SU-DHL-6 (cell line): ENCODE data around the gene SLC38A11.

ENCODE experiments used
- EZH2phosphoT487 ChIP-seq: fragments of 200-600 bp; sonication (generic), shearing (Covaris generic); conservative IDR thresholded peaks from 2 replicates; pipeline ENCODE4 v1.6.1; 2018; ENCODE audit warnings: mild to moderate bottlenecking, antibody characterized with exemption, low read length, moderate library complexity, mixed read lengths
- TF ChIP-seq, protein P1 (sequence below): fragments of 200-600 bp; sonication (generic); IDR thresholded peaks from one replicate; pipeline ENCODE4 v1.5.1; 2017; ENCODE audit warnings: antibody characterized with exemption, mild to moderate bottlenecking, low read length, moderate library complexity; ENCODE audit not compliant: insufficient read depth, poor library complexity, severe bottlenecking

DNA sequence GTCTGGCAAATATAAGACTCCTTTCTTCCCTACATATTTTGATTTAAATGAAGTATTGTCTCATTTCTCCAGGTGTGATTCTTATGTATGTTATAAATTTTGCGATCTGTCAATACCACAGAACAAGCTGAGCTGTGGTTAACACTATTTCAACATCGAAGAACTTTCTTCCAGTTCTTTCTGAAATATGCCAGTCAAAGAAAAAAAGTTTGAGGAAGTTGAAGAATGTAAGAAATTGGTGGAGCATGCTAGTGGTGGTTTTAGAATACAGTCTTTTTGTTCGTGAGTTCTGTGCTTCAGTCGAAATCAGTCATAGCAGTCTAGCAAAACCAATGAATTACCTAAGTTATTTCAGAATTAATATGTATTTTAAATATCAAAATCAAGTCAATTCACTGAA, 105.1 kb downstream of the SLC38A11 start:
- TF ChIP-seq, protein P1, sequence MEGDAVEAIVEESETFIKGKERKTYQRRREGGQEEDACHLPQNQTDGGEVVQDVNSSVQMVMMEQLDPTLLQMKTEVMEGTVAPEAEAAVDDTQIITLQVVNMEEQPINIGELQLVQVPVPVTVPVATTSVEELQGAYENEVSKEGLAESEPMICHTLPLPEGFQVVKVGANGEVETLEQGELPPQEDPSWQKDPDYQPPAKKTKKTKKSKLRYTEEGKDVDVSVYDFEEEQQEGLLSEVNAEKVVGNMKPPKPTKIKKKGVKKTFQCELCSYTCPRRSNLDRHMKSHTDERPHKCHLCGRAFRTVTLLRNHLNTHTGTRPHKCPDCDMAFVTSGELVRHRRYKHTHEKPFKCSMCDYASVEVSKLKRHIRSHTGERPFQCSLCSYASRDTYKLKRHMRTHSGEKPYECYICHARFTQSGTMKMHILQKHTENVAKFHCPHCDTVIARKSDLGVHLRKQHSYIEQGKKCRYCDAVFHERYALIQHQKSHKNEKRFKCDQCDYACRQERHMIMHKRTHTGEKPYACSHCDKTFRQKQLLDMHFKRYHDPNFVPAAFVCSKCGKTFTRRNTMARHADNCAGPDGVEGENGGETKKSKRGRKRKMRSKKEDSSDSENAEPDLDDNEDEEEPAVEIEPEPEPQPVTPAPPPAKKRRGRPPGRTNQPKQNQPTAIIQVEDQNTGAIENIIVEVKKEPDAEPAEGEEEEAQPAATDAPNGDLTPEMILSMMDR = no peak
- TF ChIP-seq EZH2phosphoT487 = no peak
